SK-N-MC (cell line): Measurements from ENCODE around the gene APBA2.

Experiments
- EZH2 ChIP-seq: fragments of 200-600 bp; sonication (generic); IDR thresholded peaks from one replicate; pipeline ENCODE4 v1.6.1; 2017; ENCODE audit warnings: antibody characterized with exemption
- POLR2AphosphoS5 ChIP-seq: IDR thresholded peaks from 2 replicates; pipeline ENCODE4 v1.6.1; 2012; ENCODE audit warnings: mild to moderate bottlenecking, low read depth, low read length, borderline replicate concordance

DNA sequence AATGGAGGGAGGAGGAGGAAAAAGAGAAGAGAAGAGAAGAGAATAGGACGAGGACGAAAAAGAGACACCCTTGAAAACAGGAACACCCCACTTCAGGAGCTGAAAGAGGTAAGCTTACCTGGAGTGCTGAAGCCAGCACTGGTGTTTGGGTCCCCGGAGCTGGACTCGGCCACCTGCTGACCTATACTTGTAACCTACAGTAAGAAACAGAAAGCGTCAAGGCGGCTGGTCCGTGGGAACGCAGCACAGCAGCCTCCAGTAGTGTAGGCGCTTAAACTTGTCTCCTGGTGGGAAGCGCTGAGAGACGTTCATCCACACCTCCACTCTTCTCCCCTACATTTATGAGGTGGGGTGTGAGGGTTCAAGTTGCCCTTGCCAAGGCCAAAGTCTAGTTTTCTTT is 242.9 kb downstream of the APBA2 start:
- no peak for TF ChIP-seq EZH2
- no peak for TF ChIP-seq POLR2AphosphoS5
